ENCODE data around the gene BCL7C. TPM values are rescaled to one million over a fixed set of nuclear protein-coding genes. Genes with fewer than 3 reads are reported as not detected.

The BCL7C gene
- polyA plus RNA-seq, 1 donor from 2014 or later: 39.2 TPM

- H3K27ac ChIP-seq (ENCODE audit: low read length): no peak overlapping the region
- no peak overlapping the region for H3K4me2 ChIP-seq (ENCODE audit: low read length)
These were observed 49.0 kb downstream of the BCL7C start for GRCh38 chr16:30844671-30845449.

GRCh38 chr16:30844346-30844670, 49.6 kb downstream of the BCL7C start:
- no peaks in the 10 kb centered on the region for H3K36me3 ChIP-seq (ENCODE audit: insufficient read depth, low read length)
- H3K27me3 ChIP-seq (ENCODE audit: insufficient read depth, low read depth, low read length): no peaks in the 10 kb centered on the region
- H3K4me3 ChIP-seq (ENCODE audit: low read length): no peak overlapping the region
- H4K20me1 ChIP-seq (ENCODE audit: insufficient read depth): no peaks in the 10 kb centered on the region
- no peaks in the 10 kb centered on the region for H3K9me2 ChIP-seq (ENCODE audit: insufficient read depth, low read length)
- no peaks in the 10 kb centered on the region for H3F3A ChIP-seq (ENCODE audit: insufficient read depth, low read length, poor library complexity, severe bottlenecking)
- H3K27ac ChIP-seq (ENCODE audit: low read length): no peak overlapping the region
- H3K9me3 ChIP-seq (ENCODE audit: low read length): no peaks in the 10 kb centered on the region
- no peak overlapping the region for H3K9ac ChIP-seq (ENCODE audit: low read length)
- no peaks in the 10 kb centered on the region for H3K79me2 ChIP-seq (replicated peaks; ENCODE audit: insufficient read depth, low read length)
- H3K4me2 ChIP-seq (ENCODE audit: low read length): no peak overlapping the region
- no peak overlapping the region for H2AFZ ChIP-seq (ENCODE audit: low read depth, low read length)
- TF ChIP-seq RAD21 (conservative IDR thresholded peaks at IDR 0.05) (no peak), POLR2AphosphoS5 (IDR thresholded peaks at IDR 0.05) (no peak), MXI1 (conservative IDR thresholded peaks at IDR 0.05; ENCODE audit: poor library complexity, severe bottlenecking) (no peak), CTCF (IDR thresholded peaks at IDR 0.05; ENCODE audit: poor library complexity, severe bottlenecking) (no peak), EP300 (conservative IDR thresholded peaks at IDR 0.05; ENCODE audit: poor library complexity, severe bottlenecking) (no peak), EZH2 (IDR thresholded peaks at IDR 0.05; ENCODE audit: borderline replicate concordance, insufficient read depth, low read length, poor library complexity, severe bottlenecking) (no peak)

More at GRCh38 chr16:30844671-30845449, 49.0 kb downstream of the BCL7C start:
- H2AFZ ChIP-seq (ENCODE audit: low read depth, low read length): no peak overlapping the region
- H3K9me2 ChIP-seq (ENCODE audit: insufficient read depth, low read length): no peaks in the 10 kb centered on the region
- H3F3A ChIP-seq (ENCODE audit: insufficient read depth, low read length, poor library complexity, severe bottlenecking): no peaks in the 10 kb centered on the region
- H3K9me3 ChIP-seq (ENCODE audit: low read length): no peaks in the 10 kb centered on the region
- TF ChIP-seq EZH2 (IDR thresholded peaks at IDR 0.05; ENCODE audit: borderline replicate concordance, insufficient read depth, low read length, poor library complexity, severe bottlenecking) (no peak), TAF1 (IDR thresholded peaks at IDR 0.05; ENCODE audit: low read depth) (no peak), EP300 (conservative IDR thresholded peaks at IDR 0.05; ENCODE audit: poor library complexity, severe bottlenecking) (no peak), RAD21 (conservative IDR thresholded peaks at IDR 0.05) (peak; percentile 30), REST (IDR thresholded peaks at IDR 0.05; ENCODE audit: borderline replicate concordance) (no peak), CTCF (IDR thresholded peaks at IDR 0.05; ENCODE audit: poor library complexity, severe bottlenecking) (peak; percentile 29), MXI1 (conservative IDR thresholded peaks at IDR 0.05; ENCODE audit: poor library complexity, severe bottlenecking) (no peak), POLR2AphosphoS5 (IDR thresholded peaks at IDR 0.05) (no peak)
- H3K4me3 ChIP-seq (ENCODE audit: low read length): no peak overlapping the region
- no peak overlapping the region for H3K9ac ChIP-seq (ENCODE audit: low read length)
- H4K20me1 ChIP-seq (ENCODE audit: insufficient read depth): no peaks in the 10 kb centered on the region
- H3K27me3 ChIP-seq (ENCODE audit: insufficient read depth, low read depth, low read length): no peaks in the 10 kb centered on the region
- no peaks in the 10 kb centered on the region for H3K79me2 ChIP-seq (replicated peaks; ENCODE audit: insufficient read depth, low read length)
- no peaks in the 10 kb centered on the region for H3K36me3 ChIP-seq (ENCODE audit: insufficient read depth, low read length)

Data from neural cell (in vitro differentiated cells).